Measurements from ENCODE around the gene TST.

DNA sequence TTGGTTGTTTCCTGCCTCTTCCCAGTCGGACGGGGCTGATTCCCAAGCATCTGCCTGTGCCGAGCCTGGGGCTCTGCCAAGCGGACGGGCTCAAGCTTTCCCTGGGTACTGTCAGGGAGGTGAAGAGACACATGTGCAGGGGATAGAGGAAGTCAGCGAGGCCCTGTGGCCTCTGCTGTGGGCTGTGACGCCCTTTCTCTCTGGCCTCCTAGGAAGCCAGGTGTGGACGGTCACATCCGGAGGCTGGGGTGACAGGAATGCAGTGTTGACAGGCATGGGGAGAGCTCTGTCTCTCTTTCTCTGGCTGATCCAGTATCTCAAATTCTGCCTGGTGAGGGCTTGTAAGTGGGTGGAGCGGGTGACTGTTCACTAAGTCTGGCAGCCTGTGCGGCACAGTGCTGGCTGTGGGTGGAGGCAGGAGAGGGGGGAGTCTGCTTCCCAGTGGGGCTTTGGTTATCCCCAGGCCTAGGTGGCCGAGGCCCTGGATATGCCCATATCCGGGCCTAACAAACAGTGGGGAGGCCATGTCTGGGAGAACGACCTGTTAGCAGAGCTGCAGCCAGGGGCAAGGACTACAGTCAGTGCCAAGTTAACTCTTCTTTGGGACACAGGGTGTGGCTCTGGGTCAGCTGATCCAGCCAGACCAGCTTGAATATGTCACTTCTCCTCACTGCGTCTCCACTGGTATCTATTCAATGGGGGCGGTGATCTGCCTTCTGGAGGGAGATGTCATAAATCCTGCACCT is 34.2 kb upstream of the TST start:
- TF ChIP-seq ZNF408 (CRISPR knock-in tag; IDR thresholded peaks at IDR 0.05; ENCODE audit: low read depth) (no peak), ZNF24 (IDR thresholded peaks at IDR 0.05) (no peak), TAF7 (tag; IDR thresholded peaks at IDR 0.05) (no peak), CHD2 (IDR thresholded peaks at IDR 0.05; ENCODE audit: low read depth, low read length) (no peak), MITF (IDR thresholded peaks at IDR 0.05) (no peak), RBFOX2 (IDR thresholded peaks at IDR 0.05; ENCODE audit: low read depth, low read length) (no peak), EP300 (IDR thresholded peaks at IDR 0.05; ENCODE audit: low read length) (no peak), POLR2A (conservative IDR thresholded peaks at IDR 0.05) (no peak)
- TF ChIP-seq, protein P1, sequence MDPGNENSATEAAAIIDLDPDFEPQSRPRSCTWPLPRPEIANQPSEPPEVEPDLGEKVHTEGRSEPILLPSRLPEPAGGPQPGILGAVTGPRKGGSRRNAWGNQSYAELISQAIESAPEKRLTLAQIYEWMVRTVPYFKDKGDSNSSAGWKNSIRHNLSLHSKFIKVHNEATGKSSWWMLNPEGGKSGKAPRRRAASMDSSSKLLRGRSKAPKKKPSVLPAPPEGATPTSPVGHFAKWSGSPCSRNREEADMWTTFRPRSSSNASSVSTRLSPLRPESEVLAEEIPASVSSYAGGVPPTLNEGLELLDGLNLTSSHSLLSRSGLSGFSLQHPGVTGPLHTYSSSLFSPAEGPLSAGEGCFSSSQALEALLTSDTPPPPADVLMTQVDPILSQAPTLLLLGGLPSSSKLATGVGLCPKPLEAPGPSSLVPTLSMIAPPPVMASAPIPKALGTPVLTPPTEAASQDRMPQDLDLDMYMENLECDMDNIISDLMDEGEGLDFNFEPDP (CRISPR knock-in tag; IDR thresholded peaks at IDR 0.05): no peak

Measured in K562 (cell line).